ENCODE results near the gene PAPPA. TPM values are rescaled to one million over a fixed set of nuclear protein-coding genes. Genes with fewer than 3 reads are reported as not detected.

Gene PAPPA
- total RNA-seq, 6 experiments from 2014 or later = 0.07 to 0.50 (median 0.32) TPM

GRCh38 chr9:116187570-116188170 is 34.1 kb downstream of the PAPPA start:
- ATAC-seq (no peak), DNase-seq (no peak)
- Histone ChIP-seq H3K27ac (no peak overlapping the region), H3K4me1 (no peaks in the 10 kb centered on the region), H3K36me3 (no peaks in the 10 kb centered on the region), H3K9me3 (no peaks in the 10 kb centered on the region), H3K27me3 (no peaks in the 10 kb centered on the region), H3K4me3 (no peak overlapping the region)
- intact Hi-C loops (cut with DNase I) = no loop called here
- TF ChIP-seq, protein P1, sequence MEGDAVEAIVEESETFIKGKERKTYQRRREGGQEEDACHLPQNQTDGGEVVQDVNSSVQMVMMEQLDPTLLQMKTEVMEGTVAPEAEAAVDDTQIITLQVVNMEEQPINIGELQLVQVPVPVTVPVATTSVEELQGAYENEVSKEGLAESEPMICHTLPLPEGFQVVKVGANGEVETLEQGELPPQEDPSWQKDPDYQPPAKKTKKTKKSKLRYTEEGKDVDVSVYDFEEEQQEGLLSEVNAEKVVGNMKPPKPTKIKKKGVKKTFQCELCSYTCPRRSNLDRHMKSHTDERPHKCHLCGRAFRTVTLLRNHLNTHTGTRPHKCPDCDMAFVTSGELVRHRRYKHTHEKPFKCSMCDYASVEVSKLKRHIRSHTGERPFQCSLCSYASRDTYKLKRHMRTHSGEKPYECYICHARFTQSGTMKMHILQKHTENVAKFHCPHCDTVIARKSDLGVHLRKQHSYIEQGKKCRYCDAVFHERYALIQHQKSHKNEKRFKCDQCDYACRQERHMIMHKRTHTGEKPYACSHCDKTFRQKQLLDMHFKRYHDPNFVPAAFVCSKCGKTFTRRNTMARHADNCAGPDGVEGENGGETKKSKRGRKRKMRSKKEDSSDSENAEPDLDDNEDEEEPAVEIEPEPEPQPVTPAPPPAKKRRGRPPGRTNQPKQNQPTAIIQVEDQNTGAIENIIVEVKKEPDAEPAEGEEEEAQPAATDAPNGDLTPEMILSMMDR (IDR thresholded peaks at IDR 0.05) = no peak
- no peak for TF ChIP-seq POLR2A (IDR thresholded peaks at IDR 0.05)
- WGBS (ENCODE audit: insufficient coverage, low coverage, low lambda C conversion rate, missing lambda C conversion rate) = 100% methylated on average over 4 of the region's 27 CpGs

- Histone ChIP-seq H3K36me3 (no peaks in the 10 kb centered on the region), H3K27ac (no peak overlapping the region), H3K4me3 (no peak overlapping the region), H3K9me3 (no peaks in the 10 kb centered on the region), H3K27me3 (no peaks in the 10 kb centered on the region), H3K4me1 (no peaks in the 10 kb centered on the region)
- intact Hi-C loops (cut with DNase I) = no loop called here
- ATAC-seq = peak in 2 of 4 donors; percentile 26 to 65
- TF ChIP-seq, protein P1 (IDR thresholded peaks at IDR 0.05) = no peak
- TF ChIP-seq POLR2A (IDR thresholded peaks at IDR 0.05) = no peak
- DNase-seq = peak in 1 of 3 donors; percentile 39
- WGBS (ENCODE audit: insufficient coverage, low coverage, low lambda C conversion rate, missing lambda C conversion rate) = 33% methylated on average over 5 of the region's 5 CpGs
Measured at GRCh38 chr9:116189683-116190082, 36.1 kb downstream of the PAPPA start.

GRCh38 chr9:116190637-116191396 is 37.2 kb downstream of the PAPPA start:
- TF ChIP-seq, protein P1 (IDR thresholded peaks at IDR 0.05) = no peak
- TF ChIP-seq POLR2A (IDR thresholded peaks at IDR 0.05) = no peak
- intact Hi-C loops (cut with DNase I) = no loop called here
- Histone ChIP-seq H3K9me3 (no peaks in the 10 kb centered on the region), H3K27ac (no peak overlapping the region), H3K27me3 (no peaks in the 10 kb centered on the region), H3K36me3 (no peaks in the 10 kb centered on the region), H3K4me1 (no peaks in the 10 kb centered on the region), H3K4me3 (no peak overlapping the region)
- peak in 1 of 4 donors; percentile 25 for ATAC-seq
- 60% methylated on average over 3 of the region's 6 CpGs for WGBS (ENCODE audit: insufficient coverage, low coverage, low lambda C conversion rate, missing lambda C conversion rate)
- DNase-seq = no peak

GRCh38 chr9:116191576-116192415 is 38.2 kb downstream of the PAPPA start:
- no peak for TF ChIP-seq POLR2A (IDR thresholded peaks at IDR 0.05)
- TF ChIP-seq, protein P1 (IDR thresholded peaks at IDR 0.05) = no peak
- no peaks in the 10 kb centered on the region for H3K27me3 ChIP-seq
- no peak overlapping the region for H3K4me3 ChIP-seq
- H3K36me3 ChIP-seq = no peaks in the 10 kb centered on the region
- 100% methylated on average over 1 of the region's 2 CpGs for WGBS (ENCODE audit: insufficient coverage, low coverage, low lambda C conversion rate, missing lambda C conversion rate)
- DNase-seq = no peak
- H3K4me1 ChIP-seq = no peaks in the 10 kb centered on the region
- intact Hi-C loops (cut with DNase I) = no loop called here
- ATAC-seq = no peak
- H3K9me3 ChIP-seq = no peaks in the 10 kb centered on the region
- no peak overlapping the region for H3K27ac ChIP-seq
